ENCODE results near the gene COL4A1.

Gene COL4A1

DNA sequence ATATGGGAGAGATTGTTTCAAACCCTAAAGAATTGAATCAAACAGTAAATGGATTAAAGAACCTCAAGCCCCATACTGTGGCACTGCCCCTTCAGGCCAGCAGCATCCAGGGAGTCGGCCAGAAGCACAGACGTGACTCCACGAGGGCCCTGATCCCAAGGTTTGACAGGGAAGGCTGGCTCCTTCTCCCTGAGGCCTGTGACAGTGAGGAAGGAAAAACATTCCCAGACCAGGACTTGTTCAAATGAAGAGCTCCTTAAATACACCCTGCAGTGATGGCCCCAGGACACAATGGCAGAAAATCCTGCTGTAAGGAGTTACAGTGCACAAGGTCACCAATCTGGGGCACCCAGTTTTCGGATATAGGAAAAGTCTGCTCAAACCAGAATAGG lies 91.0 kb downstream of the COL4A1 start:
- DNase-seq: no peak

DNA sequence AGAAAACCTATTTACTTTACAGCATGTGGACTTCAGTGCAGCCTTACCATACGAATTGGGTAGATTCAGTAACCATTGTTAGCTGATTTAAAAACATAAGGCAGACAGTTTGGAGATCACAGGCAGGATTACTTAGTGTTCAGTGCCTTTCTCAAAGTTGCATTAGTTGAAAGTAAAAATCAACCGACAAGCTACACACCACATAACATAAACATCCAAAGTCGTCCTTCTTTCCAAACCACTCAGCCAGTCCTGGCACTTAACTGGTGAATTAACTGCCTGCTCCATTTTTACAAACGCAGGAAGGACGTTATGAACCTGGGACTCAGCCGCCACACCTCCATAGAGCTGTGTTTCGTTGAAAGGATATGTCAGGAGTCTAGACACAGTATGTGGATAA lies 91.4 kb downstream of the COL4A1 start:
- no peak for DNase-seq

DNA sequence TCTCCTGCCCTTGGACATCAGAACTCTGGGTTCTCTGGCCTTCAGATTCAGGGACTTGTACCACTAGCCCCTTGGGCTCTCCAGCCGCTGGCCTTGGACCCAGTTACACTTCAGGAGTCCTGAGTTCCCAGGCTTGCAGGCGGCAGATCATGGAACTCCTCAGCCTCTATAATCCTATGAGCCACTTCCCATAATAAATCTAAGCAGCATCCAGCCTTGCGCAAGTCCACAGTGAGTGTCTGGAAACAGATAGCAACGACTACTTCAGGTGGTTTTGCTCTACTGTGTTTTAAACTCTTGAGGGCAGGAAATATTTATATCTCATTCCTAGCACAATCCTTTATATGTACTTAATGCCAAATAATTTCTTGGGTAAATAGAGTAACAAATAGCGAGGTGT lies 92.3 kb downstream of the COL4A1 start:
- no peak for DNase-seq

DNA sequence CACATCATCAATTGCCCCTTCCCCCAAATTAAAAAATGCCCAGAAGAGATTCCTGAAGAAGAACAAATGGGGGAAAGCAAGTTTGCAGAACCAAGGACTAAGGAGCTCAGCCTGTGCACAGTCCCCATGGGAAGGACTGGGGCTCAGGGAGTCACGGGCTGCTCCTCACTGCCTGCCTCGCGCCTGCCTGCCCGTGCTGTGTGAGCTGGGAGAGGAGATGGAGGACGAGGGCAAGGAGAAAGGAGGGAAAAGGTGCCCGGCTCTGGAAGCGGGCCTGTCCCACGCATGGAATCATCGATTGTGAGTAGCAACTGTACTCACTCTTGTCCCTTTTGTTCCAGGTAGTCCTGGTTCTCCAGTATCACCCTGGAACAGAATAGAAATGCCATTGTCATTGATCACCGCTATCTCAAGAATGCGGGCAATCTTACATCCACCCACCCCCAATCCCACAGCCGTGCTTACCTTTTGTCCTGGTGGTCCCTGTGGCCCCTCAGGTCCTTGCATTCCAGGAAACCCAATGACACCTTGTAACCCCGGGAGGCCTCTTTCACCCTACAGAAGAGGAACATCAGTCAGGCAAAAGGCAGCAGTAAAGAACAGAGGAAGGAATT lies 93.4 kb downstream of the COL4A1 start:
- no peak for DNase-seq

DNA sequence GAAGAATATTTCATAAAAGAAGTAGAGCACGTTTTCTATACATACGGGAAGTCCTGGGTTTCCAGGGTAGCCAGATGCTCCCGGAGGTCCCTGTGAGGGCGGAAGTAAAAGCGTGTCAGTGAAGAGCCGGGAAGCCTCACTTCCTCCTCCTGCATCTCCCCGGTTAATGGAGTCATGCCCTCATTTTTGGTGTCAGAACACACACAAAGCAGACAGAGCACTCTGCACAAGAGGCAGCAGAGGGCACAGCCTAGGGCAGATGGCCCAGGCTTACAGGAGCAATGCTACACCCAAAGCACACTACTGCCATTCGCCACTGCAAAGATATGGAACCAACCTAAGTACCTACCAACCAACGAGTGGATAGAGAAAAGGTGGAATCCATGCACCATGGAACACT lies 94.4 kb downstream of the COL4A1 start:
- DNase-seq: no peak

DNA sequence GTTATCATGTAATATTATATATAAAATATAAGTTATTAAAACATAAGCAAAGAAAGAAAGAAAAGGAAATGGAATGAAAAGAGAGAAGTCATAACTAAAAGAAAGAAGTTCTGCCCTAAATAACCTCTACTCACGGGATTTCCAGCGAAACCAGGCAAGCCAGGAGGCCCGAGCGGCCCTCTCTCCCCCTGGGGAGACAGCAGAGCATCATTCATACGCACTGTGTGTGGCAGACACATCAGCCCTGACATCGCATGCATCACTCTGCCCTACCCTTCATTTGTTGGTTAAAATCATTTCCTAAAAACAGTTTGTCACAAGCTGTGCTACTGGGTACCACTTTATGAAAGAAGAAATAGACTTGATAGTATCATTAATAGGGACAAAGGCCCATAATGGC lies 95.2 kb downstream of the COL4A1 start:
- no peak for DNase-seq

DNA sequence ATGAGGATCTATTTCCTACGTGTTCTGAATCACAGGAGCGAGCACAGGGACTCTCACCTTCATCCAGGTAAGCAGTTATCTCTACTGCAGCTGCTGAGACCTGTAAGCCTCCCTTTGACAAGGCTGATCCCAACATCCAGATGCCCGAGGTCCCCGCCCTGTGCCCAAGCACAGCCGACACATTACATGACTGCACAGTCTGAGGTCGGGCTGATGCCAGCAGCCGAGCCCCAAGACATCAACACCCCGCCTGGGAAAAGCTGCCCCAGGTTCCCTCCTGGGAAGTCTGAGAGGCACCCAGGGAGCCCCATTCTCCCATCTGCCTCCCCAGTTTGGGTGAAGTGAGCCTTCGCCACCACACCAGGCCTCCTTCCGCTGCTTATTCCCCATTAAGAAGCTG lies 95.9 kb downstream of the COL4A1 start:
- DNase-seq: no peak

DNA sequence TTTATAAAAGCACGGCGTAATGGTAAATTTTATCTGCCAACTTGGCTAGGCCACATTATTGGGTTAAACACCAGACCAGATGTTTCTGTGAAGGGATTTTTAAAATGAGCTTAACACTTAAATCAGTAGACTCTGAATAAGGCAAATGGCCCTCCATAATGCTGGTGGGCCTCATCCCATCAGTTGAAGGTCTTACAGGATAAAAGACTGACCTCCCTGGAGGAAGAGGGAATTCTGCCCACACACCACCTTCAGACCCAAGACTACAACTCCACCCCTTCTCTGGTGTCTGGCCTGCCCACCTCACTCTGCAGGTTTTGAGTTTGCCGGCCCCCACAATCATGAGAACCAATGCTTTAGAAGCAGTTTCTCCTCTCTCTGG lies 96.4 kb downstream of the COL4A1 start:
- no peak for DNase-seq

DNA sequence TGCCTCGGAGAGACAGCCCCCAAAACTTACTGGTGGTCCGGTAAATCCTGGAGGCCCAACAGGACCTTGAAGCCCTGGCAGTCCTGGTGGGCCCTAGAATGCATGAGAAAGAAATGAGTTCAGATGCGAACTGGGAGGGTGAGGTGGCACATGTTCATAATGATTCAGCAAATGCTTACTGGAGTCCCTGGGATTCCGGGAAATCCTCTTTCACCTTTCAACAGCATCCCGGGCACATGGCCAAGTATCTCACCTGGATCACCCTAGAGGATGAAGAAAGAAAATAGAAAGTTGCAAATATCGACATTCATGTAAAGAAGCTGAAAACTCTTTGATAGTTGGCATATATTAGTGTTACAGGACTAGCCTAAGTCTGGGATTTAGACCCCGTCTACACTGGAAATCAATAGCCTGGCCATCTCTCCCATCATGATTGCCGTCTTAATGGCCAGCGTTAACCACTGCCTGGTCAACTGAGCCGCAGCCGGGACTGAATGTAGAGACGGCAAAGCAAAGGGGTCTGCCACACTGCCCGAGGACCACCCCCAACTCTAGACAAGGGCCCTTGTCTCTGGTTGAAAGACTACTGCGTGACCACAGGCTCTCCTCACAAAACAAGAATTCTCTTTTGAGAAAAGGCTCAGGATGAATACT lies 96.9 kb downstream of the COL4A1 start:
- no peak for DNase-seq

DNA sequence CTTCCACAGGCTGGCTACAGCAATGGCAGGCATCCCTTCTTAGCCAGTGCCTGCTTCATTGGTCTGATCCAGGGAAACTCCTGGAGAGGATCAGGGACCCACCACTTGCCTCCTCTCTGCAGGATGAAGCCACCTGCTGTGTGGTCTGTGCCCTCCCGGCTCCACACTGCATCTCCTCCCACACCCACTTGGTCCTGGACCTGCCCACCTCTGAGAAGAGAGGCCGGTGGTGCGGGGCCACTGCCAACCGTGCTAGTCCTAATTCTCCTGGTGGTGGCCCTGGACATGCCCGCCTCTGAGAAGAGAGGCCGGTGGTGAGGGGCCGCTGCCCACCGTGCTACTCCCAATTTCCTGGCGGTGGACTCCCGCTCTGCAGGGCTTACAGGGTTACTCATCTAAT lies 98.8 kb downstream of the COL4A1 start:
- no peak for DNase-seq

DNA sequence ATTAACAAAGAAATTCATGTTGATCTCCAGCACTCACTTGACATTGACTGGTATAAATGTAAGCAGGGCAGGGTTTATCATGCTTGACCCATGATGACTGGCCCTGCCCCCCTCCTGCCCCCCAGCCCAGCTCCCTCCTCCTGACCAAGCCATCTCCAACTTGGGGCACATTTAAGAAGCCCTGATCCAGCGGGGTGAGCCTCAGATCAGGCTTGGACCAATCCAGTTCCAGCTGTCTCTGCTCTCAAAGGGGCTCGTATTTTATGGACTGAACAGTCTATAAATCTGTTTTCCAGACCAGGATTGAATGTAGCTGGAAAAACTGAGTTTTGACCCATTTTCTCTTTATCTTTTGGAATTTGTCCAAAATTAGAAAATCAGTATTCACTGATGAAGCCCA lies 100.0 kb downstream of the COL4A1 start:
- DNase-seq: no peak

DNA sequence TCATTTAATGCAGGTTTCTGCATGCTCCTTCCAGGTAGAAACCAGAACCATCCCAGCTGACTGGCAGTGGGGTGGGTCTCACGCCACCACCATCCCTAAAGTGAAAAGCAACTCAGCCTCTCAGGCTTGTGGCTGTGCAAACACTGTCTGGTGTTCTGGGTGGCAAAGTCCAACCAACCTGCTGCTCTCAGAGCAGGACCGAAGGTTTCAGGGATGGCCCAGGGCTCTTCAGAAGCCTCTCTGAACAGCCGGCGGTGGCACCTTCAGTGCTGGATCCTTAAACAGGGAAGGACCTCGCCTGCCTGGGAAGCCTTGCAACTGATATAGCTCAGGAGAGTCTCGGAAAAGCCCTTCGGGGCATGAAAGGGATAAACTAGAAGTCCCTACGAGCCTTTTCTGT lies 100.8 kb downstream of the COL4A1 start:
- DNase-seq: no peak

DNA sequence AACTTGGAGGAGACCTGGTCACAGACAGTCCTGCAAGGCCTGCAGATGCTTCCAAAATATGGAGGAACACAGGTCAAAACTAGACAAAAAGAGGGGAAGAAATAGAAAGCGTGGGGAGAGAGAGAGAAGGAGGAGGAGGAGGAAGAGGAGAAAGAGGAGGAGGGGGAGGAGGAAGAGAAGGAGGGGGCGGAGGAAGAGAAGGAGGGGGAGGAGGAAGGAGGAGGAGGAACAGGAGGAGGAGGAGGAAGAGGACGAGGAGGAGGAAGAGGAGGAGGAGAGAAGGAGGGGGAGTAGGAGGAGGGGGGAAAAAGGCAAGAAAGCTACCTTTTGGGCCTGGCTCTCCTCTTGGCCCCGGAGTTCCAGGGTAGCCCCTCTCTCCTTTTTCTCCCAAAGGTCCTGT lies 105.8 kb downstream of the COL4A1 start:
- DNase-seq: no peak

DNA sequence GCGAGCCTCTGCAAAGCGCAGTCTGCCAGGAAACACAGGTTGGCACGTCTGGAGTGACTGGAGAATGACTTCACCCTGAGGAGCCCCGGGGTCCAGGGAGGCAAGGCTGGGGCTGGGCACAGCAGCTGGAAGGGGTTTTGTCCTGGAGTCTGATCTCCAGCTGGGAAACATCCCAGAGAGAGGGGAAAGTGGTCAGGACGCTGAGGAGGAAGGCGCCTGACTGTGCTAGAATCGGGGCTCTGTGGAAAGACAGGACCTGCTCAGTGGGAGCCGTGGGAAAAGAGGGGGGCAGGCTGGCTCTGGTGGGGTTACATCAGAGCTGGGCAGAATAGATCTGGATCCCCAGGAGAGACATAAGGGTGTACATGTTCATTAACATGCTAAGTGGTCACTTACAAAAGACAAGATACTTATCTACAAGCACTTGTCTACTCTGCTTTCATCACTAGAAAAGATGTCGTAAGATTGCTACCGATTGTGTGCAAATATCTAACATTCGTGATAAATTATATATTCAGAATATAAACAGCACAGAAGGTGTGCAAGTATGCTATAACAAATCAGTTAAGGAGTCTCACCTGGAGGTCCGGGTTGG lies 106.6 kb downstream of the COL4A1 start:
- no peak for DNase-seq

DNA sequence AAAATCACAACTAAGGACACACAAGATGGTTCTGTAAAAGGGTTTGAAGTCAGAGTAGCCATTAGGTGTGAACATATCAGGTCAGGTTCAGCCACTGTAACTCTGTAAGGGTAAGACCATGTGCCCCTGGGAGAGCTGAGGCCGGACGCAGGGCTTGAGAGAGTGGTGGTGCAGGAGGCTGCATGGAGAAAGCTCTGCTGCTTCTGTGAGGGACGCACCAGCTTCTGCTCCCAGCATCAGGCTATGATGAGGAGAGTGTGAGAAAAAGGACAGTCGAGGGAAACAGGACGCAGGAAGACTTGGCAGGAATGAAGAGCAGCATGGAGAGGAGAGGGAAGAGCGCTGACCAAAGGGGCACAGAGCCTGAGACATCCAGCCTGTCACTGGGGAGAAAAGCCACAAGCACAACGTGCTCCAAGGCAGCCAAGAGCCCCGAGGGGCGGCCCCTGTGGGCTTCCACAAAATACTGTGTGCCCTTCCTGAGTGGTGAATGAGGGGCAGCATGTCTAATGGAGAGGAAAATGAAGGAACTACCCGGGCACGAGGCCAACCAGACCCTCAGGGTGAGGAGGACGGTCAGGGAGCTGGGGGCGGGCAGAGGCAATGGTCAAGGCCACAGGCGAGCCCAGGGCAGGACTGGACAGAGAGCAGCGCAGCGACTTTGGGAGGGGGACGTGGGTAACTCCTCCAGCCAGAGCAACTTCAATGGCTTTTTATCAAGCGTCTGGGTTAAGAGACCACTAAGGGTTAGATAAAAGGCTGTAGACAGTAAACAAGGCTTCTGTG lies 107.7 kb downstream of the COL4A1 start:
- DNase-seq: no peak

DNA sequence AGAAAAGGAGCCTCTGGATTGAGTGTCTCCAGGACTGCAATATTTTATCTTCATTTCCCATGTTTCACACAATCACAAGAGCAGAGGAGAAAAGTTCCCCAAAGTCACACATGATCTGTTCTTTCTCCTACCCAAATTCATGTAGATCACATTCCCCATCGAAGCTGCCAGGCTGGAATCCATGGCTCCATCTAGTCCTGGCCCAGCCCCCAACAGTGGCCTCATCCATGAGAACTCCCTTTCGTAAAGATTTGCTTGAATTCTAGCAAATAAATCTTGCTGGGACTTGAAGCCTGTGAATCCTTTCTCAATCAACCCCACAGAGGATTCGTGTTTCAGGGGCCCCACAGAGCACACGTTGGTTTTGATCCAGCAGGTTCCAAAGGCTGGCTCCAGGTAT lies 109.5 kb downstream of the COL4A1 start:
- DNase-seq: no peak

DNA sequence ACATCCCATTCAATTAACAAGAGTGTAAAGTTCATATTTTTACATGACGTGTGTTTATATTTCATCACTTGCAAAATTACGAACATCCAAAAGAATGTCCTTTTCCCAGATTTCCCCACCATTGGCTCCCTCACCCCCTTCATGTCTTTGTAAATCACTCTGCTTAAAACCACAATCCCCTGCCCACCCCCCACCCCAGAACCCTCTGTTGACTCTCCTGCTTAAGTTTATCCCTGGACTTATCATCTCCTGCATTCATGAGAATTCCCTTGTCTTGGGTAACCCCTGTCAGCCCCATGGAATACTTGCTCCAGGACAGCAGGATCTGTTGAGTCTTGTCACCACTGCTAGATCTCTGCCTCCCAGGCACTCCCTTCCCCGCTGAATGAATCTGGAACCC lies 109.9 kb downstream of the COL4A1 start:
- DNase-seq: no peak

DNA sequence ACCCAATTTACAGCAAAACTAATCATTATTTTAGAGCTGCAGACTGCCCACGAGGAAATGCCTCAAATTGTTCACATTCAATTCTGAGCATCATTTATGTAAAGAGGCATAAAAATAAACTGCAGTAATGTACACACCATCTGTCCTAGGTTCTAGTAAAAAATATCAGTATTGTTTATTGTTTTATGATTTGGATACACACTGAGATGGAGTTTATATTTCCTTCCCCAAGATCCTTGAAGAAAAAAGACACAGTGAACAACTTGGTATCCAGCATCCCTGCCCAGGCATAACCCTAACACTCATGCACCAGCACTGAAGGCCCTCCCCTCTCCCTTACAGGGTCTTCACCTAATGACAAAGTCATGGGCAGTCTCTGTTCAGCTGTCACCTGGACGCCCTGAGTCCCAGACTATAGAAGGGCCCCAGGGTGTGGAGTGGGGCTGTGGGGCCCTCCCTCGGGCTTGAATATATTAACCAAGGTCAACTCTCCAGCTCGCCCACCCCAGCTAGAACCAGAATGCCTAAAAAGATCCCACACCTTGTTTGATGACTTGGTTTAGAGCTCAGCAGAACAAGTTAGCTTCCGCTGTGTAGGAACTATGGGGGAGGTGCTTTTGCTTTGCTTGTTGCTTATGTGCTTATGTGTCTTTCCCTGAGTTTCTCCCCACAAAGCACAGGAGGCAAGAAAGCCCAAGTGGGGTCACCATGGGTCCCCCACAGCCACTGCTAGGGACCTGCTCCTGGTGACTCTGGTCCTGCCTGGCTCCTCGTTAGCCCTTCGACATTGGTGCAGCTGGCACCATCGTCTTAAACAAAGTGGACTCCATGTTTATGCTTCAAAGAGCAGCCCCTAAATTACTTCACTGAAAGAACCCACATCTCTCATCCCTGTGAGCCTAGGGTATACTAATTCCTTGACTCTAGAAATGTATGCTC lies 111.1 kb downstream of the COL4A1 start:
- DNase-seq: no peak

DNA sequence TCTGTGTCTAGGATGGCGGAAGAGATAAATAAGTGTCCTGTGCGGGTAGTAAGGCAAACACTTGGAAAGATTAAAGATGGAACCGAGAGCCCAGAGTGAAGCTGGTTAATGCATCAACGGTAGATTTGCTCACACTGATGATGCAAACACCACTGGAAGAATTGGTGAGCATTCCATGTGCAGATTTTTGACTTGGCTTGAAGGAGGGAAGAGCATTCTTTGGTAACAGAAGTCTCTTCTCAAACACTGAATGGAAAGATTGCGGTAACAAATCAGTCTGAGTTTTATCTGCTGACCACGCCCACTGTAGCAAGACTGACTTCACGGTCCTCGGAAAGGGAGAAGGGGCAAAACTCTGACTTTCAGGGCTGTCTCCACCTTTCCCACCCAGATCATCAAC lies 112.5 kb downstream of the COL4A1 start:
- no peak for DNase-seq

DNA sequence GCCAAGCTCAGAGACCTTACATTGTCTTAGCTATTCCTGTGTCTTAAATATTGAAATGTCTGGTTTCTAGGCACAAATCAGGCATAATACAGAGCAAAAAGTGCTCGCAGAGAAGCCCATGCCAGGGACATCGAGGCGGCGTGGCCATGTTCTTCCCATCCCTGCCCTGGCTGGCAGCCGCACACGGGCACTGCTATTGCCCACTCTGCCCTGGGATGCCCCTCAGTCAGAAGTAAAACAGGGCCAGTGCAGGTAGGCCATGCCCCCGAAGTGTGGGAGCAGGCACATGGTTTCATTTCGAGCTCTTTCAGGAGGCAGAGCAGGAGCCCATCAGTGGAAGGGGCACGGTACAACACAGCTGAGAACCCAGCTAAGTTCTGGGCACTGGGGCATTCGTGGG lies 113.5 kb downstream of the COL4A1 start:
- DNase-seq: no peak

DNA sequence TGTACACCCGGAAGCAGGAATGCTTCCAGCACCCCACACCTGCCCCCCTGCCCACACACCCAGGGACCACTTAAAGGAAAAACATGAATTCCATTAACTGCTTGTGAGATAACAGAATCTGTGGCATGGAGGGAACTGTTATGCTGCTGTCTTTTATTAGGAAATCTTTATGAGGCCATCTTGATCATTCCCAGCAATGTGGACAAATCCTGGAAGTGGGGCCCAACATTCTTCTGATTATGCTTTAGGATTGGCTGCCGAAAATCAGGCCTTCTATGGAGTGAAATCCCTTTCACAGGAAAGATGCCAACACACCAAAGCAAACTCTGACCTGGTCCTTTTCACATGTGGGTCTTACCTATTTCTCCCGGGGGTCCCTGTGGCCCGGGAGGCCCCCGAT lies 114.5 kb downstream of the COL4A1 start:
- DNase-seq: no peak

DNA sequence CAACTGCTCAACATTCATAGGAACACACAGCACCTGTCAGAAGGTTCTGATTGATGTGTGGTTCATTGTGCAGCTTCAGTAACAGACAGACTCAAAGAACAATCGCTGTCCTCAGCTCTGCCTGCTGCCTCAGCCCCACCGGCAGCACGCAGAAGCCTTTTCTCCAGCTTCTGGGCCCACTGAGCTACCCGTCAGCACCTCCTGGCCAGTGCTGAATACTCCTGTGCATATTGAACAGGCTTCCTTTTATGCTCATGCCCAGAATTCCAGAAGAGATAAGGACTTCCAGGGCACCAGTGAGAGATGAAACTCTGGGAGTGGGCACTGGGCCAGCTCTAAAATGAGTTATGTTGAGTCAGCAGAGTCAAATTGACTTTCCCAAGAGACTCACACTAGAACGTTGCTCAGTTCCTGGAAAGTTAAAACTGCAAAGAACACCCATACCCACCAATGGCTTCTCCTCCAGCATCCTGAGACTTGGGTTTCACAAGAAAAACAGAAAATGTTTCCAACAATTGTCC lies 119.3 kb downstream of the COL4A1 start:
- DNase-seq: no peak
